ENCODE data around the gene ADARB1. TPM values are rescaled to one million over a fixed set of nuclear protein-coding genes. Genes with fewer than 3 reads are reported as not detected.

The ADARB1 gene
- total RNA-seq, 1 donor from 2014 or later: 14.5 TPM

GRCh38 chr21:45045481-45045880 lies 28.9 kb upstream of the ADARB1 start:
- H3K27me3 Mint-ChIP-seq (ENCODE audit: unreplicated experiment): peaks cover 5% of the 10 kb centered on the region
- H3K9me3 Mint-ChIP-seq (ENCODE audit: unreplicated experiment): no peaks in the 10 kb centered on the region
- no peak overlapping the region for H3K4me3 Mint-ChIP-seq (ENCODE audit: unreplicated experiment)
- TF ChIP-seq CTCF (IDR thresholded peaks at IDR 0.05; ENCODE audit: unreplicated experiment): no peak
- no peak overlapping the region for H3K27ac Mint-ChIP-seq (ENCODE audit: unreplicated experiment)
- no peak for DNase-seq (ENCODE audit: low spot score)
- peaks cover 5% of the 10 kb centered on the region for H3K4me1 Mint-ChIP-seq (ENCODE audit: unreplicated experiment)
- H3K36me3 Mint-ChIP-seq (ENCODE audit: low read depth, unreplicated experiment): peaks cover 7% of the 10 kb centered on the region

GRCh38 chr21:45047257-45047656 lies 27.1 kb upstream of the ADARB1 start:
- no peak for DNase-seq (ENCODE audit: low spot score)
- H3K4me1 Mint-ChIP-seq (ENCODE audit: unreplicated experiment): peaks cover 2% of the 10 kb centered on the region
- TF ChIP-seq CTCF (IDR thresholded peaks at IDR 0.05; ENCODE audit: unreplicated experiment): no peak
- H3K27ac Mint-ChIP-seq (ENCODE audit: unreplicated experiment): no peak overlapping the region
- H3K36me3 Mint-ChIP-seq (ENCODE audit: low read depth, unreplicated experiment): peaks cover 3% of the 10 kb centered on the region
- no peak overlapping the region for H3K4me3 Mint-ChIP-seq (ENCODE audit: unreplicated experiment)
- no peaks in the 10 kb centered on the region for H3K9me3 Mint-ChIP-seq (ENCODE audit: unreplicated experiment)
- H3K27me3 Mint-ChIP-seq (ENCODE audit: unreplicated experiment): peaks cover 3% of the 10 kb centered on the region

GRCh38 chr21:45048026-45048698 lies 26.2 kb upstream of the ADARB1 start:
- DNase-seq (ENCODE audit: low spot score): no peak
- Mint-ChIP-seq H3K36me3 (ENCODE audit: low read depth, unreplicated experiment) (no peaks in the 10 kb centered on the region), H3K4me3 (ENCODE audit: unreplicated experiment) (no peak overlapping the region), H3K4me1 (ENCODE audit: unreplicated experiment) (peaks cover 2% of the 10 kb centered on the region), H3K27ac (ENCODE audit: unreplicated experiment) (no peak overlapping the region), H3K9me3 (ENCODE audit: unreplicated experiment) (no peaks in the 10 kb centered on the region), H3K27me3 (ENCODE audit: unreplicated experiment) (peaks cover 8% of the 10 kb centered on the region)
- TF ChIP-seq CTCF (IDR thresholded peaks at IDR 0.05; ENCODE audit: unreplicated experiment): no peak

GRCh38 chr21:45048968-45049367 lies 25.4 kb upstream of the ADARB1 start:
- DNase-seq (ENCODE audit: low spot score): no peak
- peaks cover 8% of the 10 kb centered on the region for H3K27me3 Mint-ChIP-seq (ENCODE audit: unreplicated experiment)
- no peaks in the 10 kb centered on the region for H3K36me3 Mint-ChIP-seq (ENCODE audit: low read depth, unreplicated experiment)
- TF ChIP-seq CTCF (IDR thresholded peaks at IDR 0.05; ENCODE audit: unreplicated experiment): no peak
- no peak overlapping the region for H3K27ac Mint-ChIP-seq (ENCODE audit: unreplicated experiment)
- no peak overlapping the region for H3K4me3 Mint-ChIP-seq (ENCODE audit: unreplicated experiment)
- peaks cover 2% of the 10 kb centered on the region for H3K4me1 Mint-ChIP-seq (ENCODE audit: unreplicated experiment)
- no peaks in the 10 kb centered on the region for H3K9me3 Mint-ChIP-seq (ENCODE audit: unreplicated experiment)

GRCh38 chr21:45049714-45050344 lies 24.6 kb upstream of the ADARB1 start:
- Mint-ChIP-seq H3K9me3 (ENCODE audit: unreplicated experiment) (no peaks in the 10 kb centered on the region), H3K27me3 (ENCODE audit: unreplicated experiment) (peaks cover 12% of the 10 kb centered on the region), H3K4me1 (ENCODE audit: unreplicated experiment) (peaks cover 6% of the 10 kb centered on the region), H3K27ac (ENCODE audit: unreplicated experiment) (no peak overlapping the region), H3K36me3 (ENCODE audit: low read depth, unreplicated experiment) (no peaks in the 10 kb centered on the region), H3K4me3 (ENCODE audit: unreplicated experiment) (no peak overlapping the region)
- no peak for DNase-seq (ENCODE audit: low spot score)
- TF ChIP-seq CTCF (IDR thresholded peaks at IDR 0.05; ENCODE audit: unreplicated experiment): no peak

Data from endothelial cell (in vitro differentiated cells).